ENCODE data around the gene CCNK.
A peak's percentile ranks its signal among the peaks of the same experiment; 100 is the strongest.

The CCNK gene

DNA sequence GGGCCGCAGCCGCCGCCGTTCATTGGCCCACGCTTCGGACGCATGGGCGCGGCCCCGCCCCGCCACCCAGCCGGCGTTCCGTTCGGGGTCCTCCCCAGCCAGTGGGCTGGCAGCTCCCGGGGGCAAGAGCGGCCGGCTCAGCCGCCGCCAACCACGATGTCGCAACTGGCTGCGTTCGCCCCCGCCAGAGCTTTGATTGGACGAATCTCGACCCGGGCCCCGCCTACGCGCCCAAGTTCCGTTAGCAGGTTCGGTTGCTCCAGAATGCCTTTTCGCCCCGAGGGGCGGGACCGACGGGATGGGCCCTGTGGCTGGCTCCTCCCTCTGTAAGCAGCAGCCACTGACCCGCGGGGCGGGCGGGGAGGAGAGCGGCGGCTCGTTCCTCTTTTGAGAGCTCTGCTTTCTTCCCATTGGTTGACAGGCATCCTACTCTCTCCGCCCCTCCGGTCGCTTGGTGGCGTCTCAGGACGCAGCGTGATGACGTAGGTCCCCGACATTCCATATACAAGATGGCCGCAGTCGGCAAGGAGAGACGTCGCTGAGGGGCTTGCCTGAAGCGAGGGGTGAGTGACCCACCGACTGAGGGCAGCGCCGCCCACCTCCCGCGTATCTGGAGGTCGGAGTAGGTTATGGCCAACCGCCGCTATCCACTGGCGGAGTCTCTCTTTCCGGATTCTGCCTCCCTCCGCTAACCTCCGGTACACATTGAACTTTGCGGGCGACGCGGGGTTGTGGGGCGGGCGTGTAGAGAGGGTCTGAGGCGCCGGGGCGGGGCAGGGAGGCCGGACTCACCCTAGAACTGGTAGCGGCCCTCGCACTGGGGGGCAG is at the start of gene CCNK:
Gene CCNK, plus strand, starts transcription at position 493 of the 828 bp plus-strand sequence. CDS start 11,269 bp downstream, outside the sequence.
- peak; percentile 100 for DNase-seq

DNA sequence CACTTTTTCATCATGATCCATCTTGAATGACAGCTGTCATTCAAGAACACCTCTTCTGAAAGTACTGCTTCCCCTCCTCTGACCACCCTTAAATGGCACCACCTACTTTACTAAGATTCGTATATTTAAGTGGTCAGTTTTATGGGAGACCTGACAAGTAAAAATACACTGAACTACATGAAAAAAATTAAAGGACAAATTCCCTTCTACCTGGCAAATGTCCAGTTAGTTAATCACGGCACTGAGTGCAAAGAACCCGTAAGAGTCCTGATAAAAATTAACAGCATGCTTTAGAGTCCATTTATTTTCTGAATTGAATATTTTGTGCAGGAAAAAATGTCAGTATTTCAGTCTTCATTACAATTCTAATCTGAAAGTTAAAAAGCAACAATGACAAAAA is 49.2 kb upstream of the CCNK start:
- no peak for DNase-seq

DNA sequence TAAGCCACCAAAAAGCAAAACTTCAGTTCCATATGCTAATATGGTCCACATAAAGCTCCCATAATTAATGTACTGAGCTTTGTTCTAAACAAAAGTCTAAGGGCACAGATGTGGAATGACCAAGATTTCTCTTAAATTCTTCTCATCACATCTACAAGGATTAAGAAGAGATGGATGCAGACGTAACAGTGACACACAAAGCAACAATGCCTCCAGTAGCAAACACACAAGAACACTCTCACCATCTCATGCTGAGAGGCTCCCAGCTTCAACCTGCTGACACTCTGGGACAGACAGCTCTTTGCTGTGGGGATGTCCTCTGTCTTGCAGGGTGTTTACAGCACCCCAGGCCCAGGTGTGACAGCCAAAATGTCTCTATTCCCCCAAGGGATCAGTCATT is 48.7 kb upstream of the CCNK start:
- no peak for DNase-seq

DNA sequence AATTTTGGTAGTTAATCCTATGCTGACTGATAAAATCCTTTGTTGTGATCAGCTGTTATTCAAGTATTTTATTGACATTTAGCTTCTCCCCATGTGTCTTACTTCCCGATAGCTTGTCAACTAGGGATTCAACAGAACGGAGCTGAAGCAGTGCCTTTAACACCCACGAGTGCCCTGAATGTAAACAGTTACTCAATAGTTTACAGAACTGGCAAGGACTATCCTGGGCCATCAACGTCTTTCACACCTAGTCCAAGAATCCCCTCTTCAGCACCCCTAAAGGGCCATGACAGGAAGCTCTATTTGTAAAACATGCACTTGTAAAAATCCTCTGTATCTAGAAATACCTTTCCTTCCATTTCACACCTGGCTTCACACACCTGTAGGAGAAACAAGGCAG is 45.9 kb upstream of the CCNK start:
- DNase-seq: no peak

DNA sequence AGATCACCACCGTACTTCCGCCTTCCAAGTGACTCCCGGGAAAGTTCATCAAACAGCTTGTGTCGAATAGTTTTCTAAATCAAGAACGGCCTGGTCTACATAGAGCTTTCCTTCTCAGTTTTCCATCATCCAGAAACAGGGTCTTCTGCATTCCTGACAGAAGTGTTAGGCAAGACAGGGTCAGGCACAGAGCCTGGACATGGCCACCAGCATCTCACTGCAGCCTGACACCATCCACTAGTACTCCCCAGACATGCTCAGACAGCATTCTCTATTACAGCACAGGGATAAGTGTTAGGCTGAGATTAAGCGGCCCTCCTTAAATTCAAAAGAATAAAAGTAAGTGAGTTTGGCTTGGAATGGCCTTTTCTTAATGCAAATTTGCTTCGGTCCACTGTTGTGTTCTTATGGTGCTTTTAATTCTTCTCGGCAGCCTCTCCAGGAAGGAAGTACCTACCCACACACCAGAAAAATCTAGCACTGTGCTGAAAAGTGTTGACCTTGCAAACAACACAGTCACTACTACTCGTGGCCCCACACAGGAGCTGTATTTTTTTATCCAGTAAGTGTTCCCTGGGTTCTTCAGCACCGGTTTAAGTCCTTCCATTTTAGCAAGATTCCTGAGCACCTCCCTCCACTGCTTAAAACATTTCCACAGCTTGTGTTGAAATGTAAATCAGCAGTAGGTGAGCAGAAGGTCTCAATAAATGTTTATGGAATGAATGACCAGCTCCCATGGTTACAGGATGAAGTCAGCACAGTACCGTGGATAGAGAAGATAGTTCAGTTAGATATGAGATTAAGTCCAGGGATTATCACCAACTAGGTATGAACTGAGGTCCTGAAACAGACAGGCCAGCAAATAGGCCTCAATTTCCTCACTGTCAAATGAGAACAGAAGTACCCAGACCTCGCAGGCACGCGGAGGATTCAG is 44.7 kb upstream of the CCNK start:
- DNase-seq: no peak

DNA sequence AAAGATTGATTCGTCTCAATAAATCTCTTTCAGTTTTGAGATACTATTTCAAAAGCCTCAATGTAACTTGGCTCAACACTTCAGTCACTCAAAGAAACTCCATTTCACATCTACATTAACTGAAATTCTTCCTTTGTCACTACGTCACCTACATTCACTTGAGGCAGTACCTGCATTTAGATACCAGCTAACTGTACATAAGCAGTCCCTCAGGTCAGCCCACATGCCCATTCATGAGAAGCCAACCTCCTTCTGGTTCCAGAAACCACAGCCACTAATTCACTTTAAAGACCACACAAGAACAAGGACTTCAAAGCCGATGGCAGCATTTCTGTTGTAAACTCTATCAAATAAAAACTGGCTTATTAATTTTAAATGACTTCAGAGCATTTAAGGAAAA is 43.5 kb upstream of the CCNK start:
- no peak for DNase-seq

DNA sequence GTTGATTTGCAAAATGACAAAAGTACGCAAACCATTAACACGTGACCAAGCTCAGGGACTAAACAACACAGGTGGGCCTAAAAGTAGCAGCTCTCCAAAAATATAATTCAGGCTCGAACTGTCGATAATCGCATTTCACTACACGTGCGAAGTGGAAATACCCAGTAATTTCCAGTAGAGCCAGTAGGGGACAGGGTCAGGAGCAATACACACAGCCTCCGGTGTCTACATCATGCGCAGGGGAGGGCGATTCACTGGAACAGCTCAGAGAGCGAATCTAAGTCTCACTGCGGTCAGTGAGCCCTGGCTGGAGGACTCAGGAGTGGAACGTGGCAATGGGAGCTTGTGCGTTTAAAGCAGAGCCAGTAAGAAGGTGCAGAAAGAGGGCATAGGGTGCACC is 40.9 kb upstream of the CCNK start:
- no peak for DNase-seq

DNA sequence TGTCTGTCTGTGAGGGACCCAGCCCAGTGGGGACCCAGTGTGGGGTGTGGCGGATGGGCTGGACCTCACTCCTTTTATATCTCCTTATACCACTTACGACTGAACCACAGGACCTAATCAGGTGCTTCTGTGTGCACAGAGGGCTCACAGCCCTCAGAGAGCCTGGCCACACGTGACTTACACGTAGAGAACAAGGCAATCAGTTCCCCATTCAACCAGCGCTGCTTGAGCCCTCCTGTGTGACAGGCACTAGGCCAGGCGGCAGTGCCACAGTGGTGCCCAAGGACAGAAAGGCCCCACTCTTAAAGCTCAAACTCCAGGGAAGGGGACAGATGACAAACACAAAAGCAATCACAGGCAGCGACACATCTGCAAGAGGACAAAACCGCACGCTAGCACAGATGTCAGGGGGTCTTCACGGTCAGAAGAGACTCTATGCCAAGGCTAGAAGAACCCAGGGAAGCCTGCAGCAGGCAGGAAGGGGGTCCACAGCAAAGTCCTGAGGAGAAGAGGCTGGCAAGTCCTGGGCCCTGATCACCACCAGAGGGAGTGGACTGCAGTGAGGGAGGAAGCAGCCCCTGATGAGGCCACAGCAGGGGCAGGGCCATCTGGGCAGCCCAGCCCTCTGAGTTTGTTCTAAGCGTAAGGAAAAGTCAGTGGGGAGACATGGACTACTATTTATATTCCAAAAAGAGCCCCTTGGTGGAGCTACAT is 39.9 kb upstream of the CCNK start:
- no peak for DNase-seq

DNA sequence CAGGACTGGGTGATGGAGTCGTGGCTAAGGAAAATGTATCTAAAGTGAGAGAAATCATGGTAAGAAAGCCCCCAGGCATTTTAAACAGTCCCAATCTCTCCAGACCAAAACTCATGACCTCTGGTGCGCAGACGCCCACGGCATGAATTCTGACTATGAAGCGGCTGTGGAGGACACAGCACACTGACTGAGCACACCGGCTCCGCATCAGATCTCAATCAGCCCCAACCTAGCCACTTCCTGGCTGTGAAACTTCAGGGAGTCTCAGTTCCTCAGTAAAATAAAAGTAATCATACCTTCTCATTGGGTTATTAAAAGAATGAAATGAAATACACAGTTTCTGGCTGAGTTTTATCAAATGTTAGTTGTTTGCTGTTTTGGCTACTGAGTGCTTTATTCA is 39.3 kb upstream of the CCNK start:
- DNase-seq: no peak

DNA sequence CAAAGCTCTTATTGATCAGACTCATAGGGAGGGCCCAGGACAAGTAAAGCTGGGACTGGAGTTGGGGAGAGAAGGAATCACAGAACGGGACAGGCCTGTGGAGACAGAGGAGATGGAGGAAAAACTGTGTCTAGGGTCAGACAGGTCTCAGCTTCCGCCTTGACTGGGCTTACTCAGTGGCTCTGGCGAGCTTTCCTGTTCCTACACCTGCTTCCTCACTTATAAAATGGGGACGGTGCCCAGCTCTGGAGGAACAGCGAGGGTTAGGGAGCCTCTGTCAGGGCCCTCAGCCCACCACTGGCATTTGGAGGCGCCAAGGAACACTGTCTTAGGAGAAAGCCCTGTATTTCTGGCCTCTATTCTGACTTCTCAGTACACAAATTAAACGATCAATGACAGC is 35.3 kb upstream of the CCNK start:
- DNase-seq: no peak

DNA sequence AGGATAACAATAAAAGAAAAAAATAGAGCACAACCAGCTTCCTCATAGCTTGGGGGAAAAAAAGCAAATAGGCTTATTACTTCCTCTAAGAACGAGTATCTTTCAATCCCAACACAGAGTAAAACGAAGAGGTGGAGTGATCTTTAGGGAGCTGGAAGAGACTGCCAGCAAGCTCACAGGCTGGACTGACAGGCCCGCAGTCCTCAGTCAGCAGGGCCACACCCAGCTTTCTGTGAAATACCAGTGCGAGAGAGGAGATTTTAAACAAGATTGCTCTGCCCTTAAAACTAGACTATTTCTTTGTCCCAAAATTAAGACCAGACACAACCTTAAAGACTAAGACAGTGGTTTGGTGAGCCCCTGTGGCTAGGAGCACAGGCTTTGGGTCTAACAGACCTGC is 33.5 kb upstream of the CCNK start:
- no peak for DNase-seq

DNA sequence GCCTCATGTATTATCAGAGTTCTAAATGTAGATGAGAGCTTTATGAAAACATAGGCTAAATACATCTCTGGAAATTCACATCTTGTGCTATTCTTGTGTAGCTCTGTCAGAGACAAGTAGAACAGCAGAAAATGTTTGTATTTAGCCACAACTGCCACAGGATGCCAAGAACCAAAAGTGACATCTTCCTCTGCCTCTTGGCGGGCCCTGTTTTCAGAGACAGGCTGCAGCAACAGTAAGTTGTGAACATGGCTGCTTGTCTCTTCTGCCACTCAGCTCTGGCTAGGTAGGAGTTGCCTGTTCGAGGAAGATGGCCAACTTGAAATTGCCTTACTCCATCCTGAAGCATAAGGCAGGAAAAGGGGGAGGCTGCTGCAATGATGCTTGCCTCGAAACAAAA is 30.9 kb upstream of the CCNK start:
- DNase-seq: no peak

DNA sequence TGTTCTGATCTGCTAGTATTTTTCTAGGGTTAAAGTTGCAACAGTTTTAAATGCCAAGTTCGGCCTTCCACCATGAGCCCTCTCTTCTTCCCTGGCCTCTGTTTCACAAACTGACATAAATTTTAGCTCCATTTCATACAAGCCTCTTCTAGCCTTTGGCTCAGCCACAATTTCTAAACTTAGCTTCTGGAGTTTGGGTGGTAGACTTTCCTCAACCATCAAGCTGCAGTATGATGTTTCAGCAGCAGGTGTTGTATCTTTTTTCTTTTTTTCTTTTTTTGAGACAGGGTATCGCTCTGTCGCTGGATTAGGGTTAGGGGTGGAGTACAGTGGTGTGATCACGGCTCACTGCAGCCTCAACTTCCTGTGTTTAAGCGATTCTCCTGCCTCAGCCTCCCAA is 30.0 kb upstream of the CCNK start:
- no peak for DNase-seq

DNA sequence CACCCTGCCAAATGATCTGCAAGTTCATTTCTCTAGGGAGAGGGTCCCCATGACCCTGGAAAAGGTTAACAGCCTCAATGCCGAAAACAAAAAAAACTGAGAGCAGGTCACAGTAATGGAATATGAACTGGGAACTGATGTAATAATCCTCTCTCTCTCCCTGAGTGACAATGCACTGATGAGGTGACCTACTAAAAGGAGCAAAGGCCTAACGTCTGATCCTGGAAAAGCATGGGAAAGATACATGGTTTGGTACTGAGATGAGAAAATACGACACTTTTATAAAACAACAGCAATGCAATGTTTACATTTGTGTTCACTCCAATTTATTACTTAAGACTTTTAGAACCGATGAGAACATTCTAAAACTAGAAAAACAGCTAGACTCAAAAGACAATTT is 28.2 kb upstream of the CCNK start:
- no peak for DNase-seq

DNA sequence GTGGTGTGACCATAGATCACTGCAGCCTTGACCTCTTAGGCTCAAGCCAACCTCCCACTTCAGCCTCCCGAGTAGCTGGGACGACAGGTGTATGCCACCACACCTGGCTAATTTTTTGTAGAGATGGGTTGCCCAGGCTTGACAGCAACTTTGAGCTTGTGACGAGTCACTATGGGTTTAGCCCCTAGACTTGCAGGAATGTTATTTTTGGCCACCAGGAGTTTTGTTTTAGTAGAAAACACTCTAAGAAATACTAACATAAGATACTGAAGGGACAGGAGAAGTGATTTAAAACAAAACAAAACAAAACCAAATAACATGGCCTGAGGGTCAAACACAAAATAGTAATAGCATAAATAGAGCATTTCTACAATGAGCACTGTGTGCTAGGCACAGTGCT is 27.0 kb upstream of the CCNK start:
- no peak for DNase-seq

DNA sequence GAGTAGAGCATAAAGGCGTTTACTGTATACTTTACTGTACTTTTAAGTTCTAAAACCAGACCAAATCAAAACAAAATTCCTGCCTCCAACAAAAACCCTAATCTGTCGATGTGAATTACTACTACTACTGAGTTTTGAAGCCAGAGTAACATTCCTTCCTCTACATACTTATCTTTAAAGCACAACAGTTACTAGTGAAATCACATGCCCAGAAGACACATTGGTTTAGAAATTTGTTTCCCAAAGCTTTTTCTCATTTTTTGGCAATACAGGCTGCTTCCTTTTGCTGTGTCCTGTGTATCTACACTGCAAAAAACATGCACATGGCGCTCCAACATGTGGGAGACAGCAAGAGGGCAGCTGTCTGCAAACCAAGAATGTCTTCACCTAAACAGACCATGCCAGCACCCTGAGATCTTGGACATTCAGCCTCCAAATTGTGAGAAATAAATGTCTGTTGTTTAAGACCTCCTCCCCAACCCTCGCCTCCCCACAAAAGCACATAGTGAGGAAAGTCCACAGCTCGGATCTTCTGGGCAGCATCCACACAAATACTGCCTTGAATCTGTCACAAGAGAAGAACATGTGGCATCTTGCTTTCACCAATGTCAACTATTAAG is 21.6 kb upstream of the CCNK start:
- no peak for DNase-seq

DNA sequence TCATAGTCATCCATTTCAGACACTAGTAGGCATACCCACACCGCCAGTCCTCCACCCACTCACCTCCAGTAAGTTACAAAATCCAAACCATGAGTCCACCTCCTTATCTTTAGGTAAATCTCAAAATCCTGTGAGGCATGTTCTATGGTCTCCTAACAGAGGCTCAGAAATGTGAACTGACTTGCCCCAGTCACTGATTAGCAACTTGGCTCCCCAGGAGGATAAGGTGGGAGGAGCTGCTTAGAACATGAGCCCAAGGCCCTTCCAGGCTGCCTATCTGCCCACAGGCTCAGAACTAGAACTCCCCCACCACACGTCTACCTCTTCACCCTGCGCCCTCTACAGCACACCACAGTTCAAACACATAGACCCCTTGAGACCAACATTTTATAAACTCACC is 20.4 kb upstream of the CCNK start:
- no peak for DNase-seq

DNA sequence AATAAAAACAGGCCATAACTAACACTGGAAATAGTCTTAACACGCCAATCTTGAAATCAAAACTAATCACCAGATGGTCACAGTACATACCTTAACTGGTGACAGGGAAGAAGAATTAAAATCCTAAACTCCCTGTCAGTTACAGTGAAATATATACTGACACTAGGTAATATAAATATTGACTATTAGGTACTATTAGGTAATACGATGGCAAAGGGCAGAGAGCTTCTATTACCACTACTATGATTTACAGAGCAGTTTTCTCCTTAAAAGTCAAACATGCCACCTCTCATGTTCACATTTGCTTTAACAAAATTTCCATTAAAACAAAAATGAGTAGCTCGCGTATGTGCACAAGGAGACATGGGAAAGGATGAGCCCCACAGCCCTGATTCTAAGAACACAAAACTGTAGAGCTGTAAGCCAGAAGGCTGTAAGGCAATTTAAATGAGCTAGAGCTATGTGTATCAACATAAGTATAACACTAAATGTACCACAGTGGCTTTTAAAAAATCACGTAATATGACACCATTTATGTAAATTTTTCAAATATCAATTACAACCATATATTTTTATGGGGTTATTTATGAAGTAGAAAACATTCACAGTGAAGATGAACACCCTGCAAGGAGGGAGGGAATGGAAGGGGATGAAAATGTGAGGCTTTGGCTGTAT is 19.7 kb upstream of the CCNK start:
- DNase-seq: no peak

DNA sequence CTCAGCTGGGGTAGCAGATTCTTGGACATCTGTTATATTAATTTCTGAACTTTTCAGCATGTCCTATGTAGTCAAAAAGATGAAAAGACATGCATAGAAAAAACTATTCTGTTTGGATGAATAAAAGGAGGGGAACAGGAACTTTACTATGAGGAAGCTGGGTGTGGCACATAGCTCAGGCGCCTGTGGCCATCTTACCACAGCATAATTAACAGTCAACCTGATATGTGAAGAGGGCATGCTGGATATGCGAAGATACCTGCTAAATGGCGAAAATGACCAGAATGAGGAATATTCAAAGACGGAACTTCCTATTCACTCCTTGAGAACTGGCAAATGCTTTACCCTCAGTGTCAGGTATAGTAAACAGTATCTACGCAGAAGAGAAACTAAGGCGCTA is 19.0 kb upstream of the CCNK start:
- DNase-seq: no peak

DNA sequence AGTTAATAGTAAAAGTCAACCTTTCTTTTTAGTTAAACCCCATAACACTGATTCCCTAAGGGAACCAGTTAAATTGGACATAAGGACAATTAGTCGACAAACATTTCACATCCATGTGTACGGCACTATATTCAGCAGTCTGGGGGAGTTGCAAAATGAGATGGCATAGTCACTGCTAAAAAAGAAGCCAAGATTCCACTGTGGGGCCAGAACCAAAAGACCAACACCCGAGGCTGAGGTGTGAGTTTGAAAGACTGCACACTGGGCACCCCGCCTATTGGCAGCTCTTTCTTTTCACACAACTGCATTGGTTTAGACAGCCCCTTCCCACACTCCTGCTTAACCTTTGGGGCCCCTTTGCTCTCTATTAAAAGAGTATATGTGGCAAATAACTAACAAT is 17.2 kb upstream of the CCNK start:
- no peak for DNase-seq

DNA sequence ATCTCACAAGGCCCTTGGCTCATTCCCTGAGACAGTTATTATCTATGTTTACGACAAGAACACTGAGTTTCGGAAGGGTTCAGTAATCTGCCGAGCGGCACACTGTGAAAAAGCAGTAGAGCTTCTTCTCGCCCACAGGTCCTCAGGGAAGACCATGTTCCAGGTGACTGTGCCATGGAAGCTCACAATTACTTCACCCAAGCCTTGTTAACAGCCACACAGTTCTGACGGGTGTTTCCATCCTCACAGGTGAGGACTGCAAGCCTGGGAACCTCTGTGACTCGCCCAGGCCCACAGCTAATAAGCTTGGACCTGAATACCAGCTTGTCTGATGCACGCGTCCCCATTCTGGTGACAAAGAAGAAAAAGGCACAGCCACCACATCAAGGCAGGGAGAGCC is 15.9 kb upstream of the CCNK start:
- DNase-seq: no peak

DNA sequence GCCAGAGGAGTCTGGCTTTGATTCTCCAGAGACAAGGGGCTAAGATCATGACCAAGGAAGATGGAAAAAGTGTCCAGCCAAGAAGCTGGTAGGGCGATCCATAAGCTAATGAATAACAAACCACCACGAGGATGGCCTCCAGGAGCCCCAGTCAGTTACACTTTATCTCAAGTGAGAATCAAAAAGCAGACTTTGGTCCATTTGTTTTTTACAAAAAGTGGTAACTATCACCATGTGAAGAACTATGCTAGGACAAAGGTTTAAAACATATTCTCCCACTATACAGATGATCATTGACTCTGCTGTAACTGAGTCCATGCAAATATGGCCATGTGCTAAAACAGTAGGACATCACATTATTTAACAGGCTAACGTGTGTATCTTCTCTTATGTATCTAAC is 14.5 kb upstream of the CCNK start:
- no peak for DNase-seq
